ENCODE measurements around the gene CAMK1D.

The CAMK1D gene

GRCh38 chr10:12637649-12638048 lies 288.3 kb downstream of the CAMK1D start:
- ChIA-PET POLR2A (no interaction called here), CTCF (interaction anchor here (9.4 kb wide), 1 partner anchor 18 kb away, joined by 96 read pairs; no protein-coding TSS in a partner anchor)
- H3K4me3 ChIP-seq (ENCODE audit: low read depth, low read length) = no peak overlapping the region
- no peak for TF ChIP-seq CTCF (IDR thresholded peaks at IDR 0.05; ENCODE audit: insufficient read depth, low read length, missing control alignments)
- DNase-seq (ENCODE audit: low read depth, low spot score) = no peak

GRCh38 chr10:12638103-12638502 lies 288.8 kb downstream of the CAMK1D start:
- ChIA-PET POLR2A (no interaction called here), CTCF (interaction anchor here (9.4 kb wide), 1 partner anchor 17 kb away, joined by 96 read pairs; no protein-coding TSS in a partner anchor)
- TF ChIP-seq CTCF (IDR thresholded peaks at IDR 0.05; ENCODE audit: insufficient read depth, low read length, missing control alignments) = no peak
- no peak for DNase-seq (ENCODE audit: low read depth, low spot score)
- H3K4me3 ChIP-seq (ENCODE audit: low read depth, low read length) = no peak overlapping the region

GRCh38 chr10:12638781-12639180 lies 289.4 kb downstream of the CAMK1D start:
- CTCF ChIA-PET = interaction anchor here (0.9 to 9.4 kb wide), 2 partner anchors 16 to 423 kb away, joined by 3 to 96 read pairs; no protein-coding TSS in a partner anchor
- no peak overlapping the region for H3K4me3 ChIP-seq (ENCODE audit: low read depth, low read length)
- POLR2A ChIA-PET = no interaction called here
- no peak for DNase-seq (ENCODE audit: low read depth, low spot score)
- TF ChIP-seq CTCF (IDR thresholded peaks at IDR 0.05; ENCODE audit: insufficient read depth, low read length, missing control alignments) = no peak

- ChIA-PET CTCF (interaction anchor here (1.1 to 9.4 kb wide), 4 partner anchors 8 to 71 kb away, joined by 3 to 96 read pairs (median 4); no protein-coding TSS in a partner anchor), POLR2A (no interaction called here)
- H3K4me3 ChIP-seq (ENCODE audit: low read depth, low read length) = no peak overlapping the region
- no peak for DNase-seq (ENCODE audit: low read depth, low spot score)
- no peak for TF ChIP-seq CTCF (IDR thresholded peaks at IDR 0.05; ENCODE audit: insufficient read depth, low read length, missing control alignments)
Measured at GRCh38 chr10:12639996-12640944, 290.9 kb downstream of the CAMK1D start.

GRCh38 chr10:12642036-12642435 lies 292.7 kb downstream of the CAMK1D start:
- H3K4me3 ChIP-seq (ENCODE audit: low read depth, low read length) = no peak overlapping the region
- CTCF ChIA-PET = interaction anchor here (9.4 kb wide), 1 partner anchor 13 kb away, joined by 96 read pairs; no protein-coding TSS in a partner anchor
- no peak for DNase-seq (ENCODE audit: low read depth, low spot score)
- TF ChIP-seq CTCF (IDR thresholded peaks at IDR 0.05; ENCODE audit: insufficient read depth, low read length, missing control alignments) = no peak
- POLR2A ChIA-PET = no interaction called here

- TF ChIP-seq CTCF (IDR thresholded peaks at IDR 0.05; ENCODE audit: insufficient read depth, low read length, missing control alignments) = no peak
- CTCF ChIA-PET = interaction anchor here (3.3 to 9.4 kb wide), 2 partner anchors 12 to 379 kb away, joined by 11 to 96 read pairs; no protein-coding TSS in a partner anchor
- H3K4me3 ChIP-seq (ENCODE audit: low read depth, low read length) = no peak overlapping the region
- DNase-seq (ENCODE audit: low read depth, low spot score) = no peak
- POLR2A ChIA-PET = no interaction called here
Measured at GRCh38 chr10:12643279-12643678, 293.9 kb downstream of the CAMK1D start.
